Thyroid gland (tissue), 4 donors: ENCODE results near the gene DNAH14.

Experiments
- POLR2A ChIP-seq, 2 donors: fragments of 450-650 bp; IDR thresholded peaks; one replicate each; pipeline ENCODE4 v1.6.1; 2017; ENCODE audit warnings: antibody characterized with exemption in 2 of 2, mild to moderate bottlenecking in 2 of 2, moderate library complexity in 1 of 2
- TF ChIP-seq, protein P1 (sequence below), 6 experiments: fragments of 200-600 bp in 3 of 6; fragments of 450-650 bp in 3 of 6; sonication (generic) in 3 of 6; IDR thresholded peaks; one replicate each; pipeline ENCODE4 v1.5.1; 2016 to 2019; ENCODE audit warnings: antibody characterized with exemption in 6 of 6, mild to moderate bottlenecking in 2 of 6, inconsistent platforms in 1 of 6, moderate library complexity in 1 of 6

DNA sequence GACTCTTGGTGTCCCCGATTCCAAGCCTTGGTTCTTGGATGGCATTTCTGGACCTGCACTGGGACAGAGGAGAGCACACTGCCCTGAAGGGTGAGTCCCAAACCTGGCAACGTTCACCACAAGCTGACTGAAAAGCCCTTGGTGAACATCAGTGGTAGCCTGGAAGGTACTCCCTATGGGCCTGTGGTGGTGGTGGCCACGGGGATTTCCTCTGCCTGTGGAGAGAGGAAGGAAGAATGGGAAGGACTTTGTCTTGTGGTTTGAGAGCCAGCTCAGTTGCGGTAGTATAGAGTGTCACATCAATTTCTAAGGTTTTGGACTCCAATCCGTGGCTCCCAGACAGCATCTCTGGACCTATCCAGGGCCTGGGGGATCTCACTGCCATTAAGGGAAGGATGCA is 50.7 kb downstream of the DNAH14 start:
- TF ChIP-seq, protein P1, sequence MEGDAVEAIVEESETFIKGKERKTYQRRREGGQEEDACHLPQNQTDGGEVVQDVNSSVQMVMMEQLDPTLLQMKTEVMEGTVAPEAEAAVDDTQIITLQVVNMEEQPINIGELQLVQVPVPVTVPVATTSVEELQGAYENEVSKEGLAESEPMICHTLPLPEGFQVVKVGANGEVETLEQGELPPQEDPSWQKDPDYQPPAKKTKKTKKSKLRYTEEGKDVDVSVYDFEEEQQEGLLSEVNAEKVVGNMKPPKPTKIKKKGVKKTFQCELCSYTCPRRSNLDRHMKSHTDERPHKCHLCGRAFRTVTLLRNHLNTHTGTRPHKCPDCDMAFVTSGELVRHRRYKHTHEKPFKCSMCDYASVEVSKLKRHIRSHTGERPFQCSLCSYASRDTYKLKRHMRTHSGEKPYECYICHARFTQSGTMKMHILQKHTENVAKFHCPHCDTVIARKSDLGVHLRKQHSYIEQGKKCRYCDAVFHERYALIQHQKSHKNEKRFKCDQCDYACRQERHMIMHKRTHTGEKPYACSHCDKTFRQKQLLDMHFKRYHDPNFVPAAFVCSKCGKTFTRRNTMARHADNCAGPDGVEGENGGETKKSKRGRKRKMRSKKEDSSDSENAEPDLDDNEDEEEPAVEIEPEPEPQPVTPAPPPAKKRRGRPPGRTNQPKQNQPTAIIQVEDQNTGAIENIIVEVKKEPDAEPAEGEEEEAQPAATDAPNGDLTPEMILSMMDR (IDR thresholded peaks at IDR 0.05): no peak
- TF ChIP-seq POLR2A (IDR thresholded peaks at IDR 0.05): no peak
